CD4-positive, alpha-beta T cell (primary cell): ENCODE results near the gene SNRPA. TPM values are rescaled to one million over a fixed set of nuclear protein-coding genes. Genes with fewer than 3 reads are reported as not detected.
A peak's percentile ranks its signal among the peaks of the same experiment; 100 is the strongest.

ENCODE experiments used
- ATAC-seq: fragments of 200-7000 bp; cut with Tn5 transposase; one replicate; pipeline ENCODE4 v1.10.0; 2022; ENCODE audit warnings: mild to moderate bottlenecking; ENCODE audit not compliant: poor library complexity
- CTCF ChIA-PET: fragments of 350-600 bp; sonication (Branson Sonifier 250); formaldehyde crosslinking; loops from one replicate; lab custom pipeline; 2021; ENCODE audit warnings: antibody characterized with exemption, inconsistent platforms; lab: Charles Lee
- POLR2A ChIA-PET: fragments of 350-600 bp; sonication (Branson Sonifier 250); formaldehyde crosslinking; loops from one replicate; lab custom pipeline; 2021; ENCODE audit warnings: antibody characterized with exemption, inconsistent platforms; lab: Charles Lee
- DNase-seq, 14 experiments: peaks; one replicate each; pipeline ENCODE4 v3.0.0-alpha.2; 2013 to 2020; ENCODE audit warnings: mixed read lengths in 2 of 14
- H3K27ac ChIP-seq, 2 donors: one replicate each; pipeline versions ENCODE4 v1.5.1 to v1.7.0; 2013; ENCODE audit warnings: low read length in 2 of 2, low read depth in 1 of 2, mild to moderate bottlenecking in 1 of 2
- H3K27me3 ChIP-seq, 2 experiments: 1 replicate in 1 of 2; 2 replicates in 1 of 2; pipeline versions ENCODE4 v1.6.1 to v1.7.0; 2013; ENCODE audit warnings: low read length in 2 of 2, control low read depth in 1 of 2, mild to moderate bottlenecking in 1 of 2, moderate library complexity in 1 of 2; ENCODE audit not compliant: insufficient read depth in 2 of 2, control insufficient read depth in 1 of 2
- H3K36me3 ChIP-seq: one replicate; pipeline ENCODE4 v1.6.1; 2013; ENCODE audit warnings: low read length, control low read depth; ENCODE audit not compliant: insufficient read depth
- H3K4me1 ChIP-seq: one replicate; pipeline ENCODE4 v1.6.1; 2013; ENCODE audit warnings: low read length, control low read depth; ENCODE audit not compliant: insufficient read depth
- H3K4me3 ChIP-seq: one replicate; pipeline ENCODE4 v1.5.1; 2013; ENCODE audit warnings: mild to moderate bottlenecking, low read length, moderate library complexity
- H3K9me3 ChIP-seq, 2 experiments: 1 replicate in 1 of 2; 2 replicates in 1 of 2; pipeline versions ENCODE4 v1.6.1 to v1.7.0; 2013; ENCODE audit warnings: low read length in 2 of 2, mild to moderate bottlenecking in 2 of 2, control low read depth in 1 of 2, moderate library complexity in 1 of 2; ENCODE audit not compliant: control insufficient read depth in 1 of 2, insufficient read depth in 1 of 2
- H3K27ac Mint-ChIP-seq: one replicate; pipeline ENCODE4 v1.8.0; 2020; ENCODE audit warnings: mixed read lengths
- H3K27me3 Mint-ChIP-seq: one replicate; pipeline ENCODE4 v1.8.0; 2021; ENCODE audit warnings: mixed read lengths
- H3K36me3 Mint-ChIP-seq: one replicate; pipeline ENCODE4 v1.8.0; 2021; ENCODE audit warnings: low read depth, mixed read lengths
- H3K4me1 Mint-ChIP-seq: one replicate; pipeline ENCODE4 v1.8.0; 2021; ENCODE audit warnings: low read depth, mixed read lengths
- H3K4me3 Mint-ChIP-seq: one replicate; pipeline ENCODE4 v1.8.0; 2020; ENCODE audit warnings: mild to moderate bottlenecking, mixed read lengths
- H3K9me3 Mint-ChIP-seq: one replicate; pipeline ENCODE4 v1.8.0; 2020; ENCODE audit warnings: mixed read lengths
- intact Hi-C, 2 experiments: fragments of 100-400 bp; cut with DNase I in 1 of 2; cut with micrococcal nuclease in 1 of 2; formaldehyde crosslinking; loops; one replicate each; pipeline versions ENCODE4 v1.15.1 to v1.9.0; 2023 to 2025; cut with DNase I, micrococcal nuclease
- total RNA-seq, 174 experiments: library from RNA in 2 of 174; stranded (reverse) in 2 of 174; gene quantifications; one replicate each; pipeline ENCODE4 v1.2.3 and lab custom pipeline; 2021 to 2026
- TF ChIP-seq, protein P1 (sequence below): fragments of 200-600 bp; IDR thresholded peaks from one replicate; pipeline ENCODE4 v1.8.0; 2022; ENCODE audit warnings: antibody characterized with exemption, mild to moderate bottlenecking

SNRPA gene
- total RNA-seq, 2 experiments from 2014 or later: 60.3 to 76.7 TPM

DNA sequence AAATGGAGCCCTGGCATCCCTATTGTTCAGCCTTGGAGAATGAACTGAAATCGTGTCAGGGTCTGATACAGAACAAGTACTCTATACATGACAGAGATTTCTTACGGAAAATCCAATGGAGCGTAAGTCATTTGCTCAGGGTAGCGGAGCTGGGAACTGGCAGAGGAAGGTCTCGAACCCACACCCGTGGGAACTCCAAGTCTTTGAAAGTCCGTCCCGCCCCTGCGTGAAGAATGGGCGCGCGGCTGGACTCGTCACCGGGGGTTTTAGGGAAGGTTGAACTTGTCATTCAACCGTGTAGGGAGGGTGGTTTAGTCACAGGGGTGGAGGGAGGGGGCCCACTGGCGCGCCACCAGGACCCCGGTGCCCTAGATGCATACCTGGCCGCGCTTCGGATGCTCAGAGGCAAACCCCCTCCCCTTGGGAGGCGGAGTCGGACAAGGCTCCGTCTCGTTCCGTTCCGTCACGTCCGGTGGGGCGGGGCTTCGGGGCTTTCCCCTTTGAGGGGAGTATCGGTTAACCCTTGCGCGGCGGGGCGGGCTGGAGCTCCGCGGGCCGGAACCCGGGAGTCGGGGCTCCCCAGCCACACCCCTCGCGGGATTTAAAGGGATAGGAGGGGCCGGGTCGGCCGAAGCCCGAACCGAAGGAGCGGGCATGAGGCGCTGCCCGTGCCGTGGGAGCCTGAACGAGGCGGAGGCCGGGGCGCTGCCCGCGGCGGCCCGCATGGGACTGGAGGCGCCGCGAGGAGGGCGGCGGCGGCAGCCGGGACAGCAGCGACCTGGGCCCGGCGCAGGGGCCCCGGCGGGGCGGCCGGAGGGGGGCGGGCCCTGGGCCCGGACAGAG is 34.3 kb upstream of the SNRPA start, which contains the start of the genes COQ8B and ITPKC:
COQ8B (minus strand) TSS at position 405 of the 843 bp plus-strand sequence. CDS start 2,254 bp downstream, outside the sequence.
ITPKC (plus strand) TSS at position 631 of the 843 bp plus-strand sequence; CDS start at position 655, 24 bp downstream.
- Histone ChIP-seq H3K4me3 (peak within 1 kb of the TSS; percentile 89), H3K9me3 (no peaks in the 10 kb centered on the region), H3K36me3 (no peaks in the 10 kb centered on the region), H3K4me1 (peaks cover 70% of the 10 kb centered on the region), H3K27me3 (no peaks in the 10 kb centered on the region), H3K27ac (peak within 1 kb of the TSS; percentile 89 to 96)
- H3K4me3 Mint-ChIP-seq: peak within 1 kb of the TSS; percentile 95
- H3K9me3 Mint-ChIP-seq: no peaks in the 10 kb centered on the region
- POLR2A ChIA-PET: interaction anchor here (0.8 to 2.4 kb wide), 14 partner anchors 22 to 647 kb away, joined by 3 to 22 read pairs (median 4); partner anchors contain the start of genes ACTMAP, B9D2, EGLN2 and HNRNPUL1
- peaks cover 71% of the 10 kb centered on the region for H3K4me1 Mint-ChIP-seq
- ATAC-seq: peak; percentile 73
- peak; percentile 98 to 100 (median 99) for DNase-seq
- intact Hi-C loops: loop anchor here (1.0 to 10.0 kb wide), 7 partner anchors 26 to 551 kb away; partner anchors contain the start of genes ACTMAP (in 1 of the 2), EGLN2 (in 1 of the 2), NUMBL (in 1 of the 2) and RAB4B (in 1 of the 2)
- no peaks in the 10 kb centered on the region for H3K27me3 Mint-ChIP-seq
- TF ChIP-seq, protein P1, sequence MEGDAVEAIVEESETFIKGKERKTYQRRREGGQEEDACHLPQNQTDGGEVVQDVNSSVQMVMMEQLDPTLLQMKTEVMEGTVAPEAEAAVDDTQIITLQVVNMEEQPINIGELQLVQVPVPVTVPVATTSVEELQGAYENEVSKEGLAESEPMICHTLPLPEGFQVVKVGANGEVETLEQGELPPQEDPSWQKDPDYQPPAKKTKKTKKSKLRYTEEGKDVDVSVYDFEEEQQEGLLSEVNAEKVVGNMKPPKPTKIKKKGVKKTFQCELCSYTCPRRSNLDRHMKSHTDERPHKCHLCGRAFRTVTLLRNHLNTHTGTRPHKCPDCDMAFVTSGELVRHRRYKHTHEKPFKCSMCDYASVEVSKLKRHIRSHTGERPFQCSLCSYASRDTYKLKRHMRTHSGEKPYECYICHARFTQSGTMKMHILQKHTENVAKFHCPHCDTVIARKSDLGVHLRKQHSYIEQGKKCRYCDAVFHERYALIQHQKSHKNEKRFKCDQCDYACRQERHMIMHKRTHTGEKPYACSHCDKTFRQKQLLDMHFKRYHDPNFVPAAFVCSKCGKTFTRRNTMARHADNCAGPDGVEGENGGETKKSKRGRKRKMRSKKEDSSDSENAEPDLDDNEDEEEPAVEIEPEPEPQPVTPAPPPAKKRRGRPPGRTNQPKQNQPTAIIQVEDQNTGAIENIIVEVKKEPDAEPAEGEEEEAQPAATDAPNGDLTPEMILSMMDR: no peak
- peak within 1 kb of the TSS; percentile 94 for H3K27ac Mint-ChIP-seq
- peaks cover 43% of the 10 kb centered on the region for H3K36me3 Mint-ChIP-seq
- CTCF ChIA-PET: interaction anchor here (0.9 to 1.6 kb wide), 7 partner anchors 36 to 103 kb away, joined by 3 to 7 read pairs (median 4); partner anchors contain the start of genes EGLN2 and RAB4B

- H3K4me1 ChIP-seq: peaks cover 70% of the 10 kb centered on the region
- ChIA-PET POLR2A (interaction anchor here (1.0 to 2.4 kb wide), 12 partner anchors 24 to 547 kb away, joined by 3 to 22 read pairs (median 4); partner anchors contain the start of genes ACTMAP, EGLN2, HNRNPUL1 and RAB4B), CTCF (interaction anchor here (0.9 to 1.3 kb wide), 3 partner anchors 36 to 81 kb away, joined by 3 to 4 read pairs (median 4); partner anchors contain the start of gene EGLN2)
- TF ChIP-seq, protein P1: no peak
- DNase-seq (peak in 1 of 14 experiments; percentile 15), ATAC-seq (no peak)
- H3K27me3 Mint-ChIP-seq: no peaks in the 10 kb centered on the region
- H3K9me3 ChIP-seq: no peaks in the 10 kb centered on the region
- H3K4me3 Mint-ChIP-seq: peak overlapping the region; percentile 75
- peaks cover 47% of the 10 kb centered on the region for H3K36me3 Mint-ChIP-seq
- H3K4me3 ChIP-seq: peak overlapping the region; percentile 89
- H3K36me3 ChIP-seq: peaks cover 3% of the 10 kb centered on the region
- peak overlapping the region; percentile 94 for H3K27ac Mint-ChIP-seq
- no peaks in the 10 kb centered on the region for H3K9me3 Mint-ChIP-seq
- H3K27me3 ChIP-seq: no peaks in the 10 kb centered on the region
- H3K27ac ChIP-seq: peak overlapping the region; percentile 52 to 96
- intact Hi-C loops: loop anchor here (2.0 to 10.0 kb wide), 6 partner anchors 27 to 550 kb away; partner anchors contain the start of genes ACTMAP (in 1 of the 2), EGLN2 (in 1 of the 2), NUMBL (in 1 of the 2) and SNRPA (in 1 of the 2)
- H3K4me1 Mint-ChIP-seq: peaks cover 75% of the 10 kb centered on the region
Measured at GRCh38 chr19:40717325-40717879, 33.6 kb upstream of the SNRPA start.
